ENCODE data around the gene PGRMC2.
A peak's percentile ranks its signal among the peaks of the same experiment; 100 is the strongest.

The PGRMC2 gene

GRCh38 chr4:128241981-128242380 lies 45.6 kb downstream of the PGRMC2 start:
- no peak for TF ChIP-seq FOXM1 (IDR thresholded peaks at IDR 0.05; ENCODE audit: borderline replicate concordance, low read depth)
- no peak for TF ChIP-seq TAF1 (IDR thresholded peaks at IDR 0.05; ENCODE audit: low read depth)
- no peak for TF ChIP-seq CEBPB (IDR thresholded peaks at IDR 0.05)
- no peak for TF ChIP-seq CREB1 (IDR thresholded peaks at IDR 0.05; ENCODE audit: low read depth)
- TF ChIP-seq REST (IDR thresholded peaks at IDR 0.05; ENCODE audit: low read depth): no peak
- TF ChIP-seq TEAD4 (IDR thresholded peaks at IDR 0.05): no peak
- no peak for TF ChIP-seq NFIC (IDR thresholded peaks at IDR 0.05)
- TF ChIP-seq EGR1 (IDR thresholded peaks at IDR 0.05): no peak
- no peak for TF ChIP-seq RAD21 (IDR thresholded peaks at IDR 0.05; ENCODE audit: low read depth)
- no peak for TF ChIP-seq ZBTB7A (IDR thresholded peaks at IDR 0.05; ENCODE audit: low read depth)

GRCh38 chr4:128241425-128241913 lies 46.1 kb downstream of the PGRMC2 start:
- TF ChIP-seq NFIC (IDR thresholded peaks at IDR 0.05): 0 out of 2 replicates have a peak, but pooled peaks have one; percentile 7
- no peak for TF ChIP-seq ZBTB7A (IDR thresholded peaks at IDR 0.05; ENCODE audit: low read depth)

GRCh38 chr4:128241019-128241418 lies 46.6 kb downstream of the PGRMC2 start:
- TF ChIP-seq YY1 (IDR thresholded peaks at IDR 0.05; ENCODE audit: low read depth): no peak
- TF ChIP-seq RAD21 (IDR thresholded peaks at IDR 0.05; ENCODE audit: low read depth): no peak
- TF ChIP-seq CEBPB (IDR thresholded peaks at IDR 0.05): no peak
- TF ChIP-seq TAF1 (IDR thresholded peaks at IDR 0.05; ENCODE audit: low read depth): no peak
- no peak for TF ChIP-seq FOXM1 (IDR thresholded peaks at IDR 0.05; ENCODE audit: borderline replicate concordance, low read depth)
- no peak for TF ChIP-seq EGR1 (IDR thresholded peaks at IDR 0.05)
- no peak for TF ChIP-seq MAX (IDR thresholded peaks at IDR 0.05)

GRCh38 chr4:128234836-128235235 lies 52.8 kb downstream of the PGRMC2 start:
- TF ChIP-seq CREB1 (IDR thresholded peaks at IDR 0.05; ENCODE audit: low read depth): no peak
- no peak for TF ChIP-seq EGR1 (IDR thresholded peaks at IDR 0.05)
- TF ChIP-seq TEAD4 (IDR thresholded peaks at IDR 0.05): no peak
- no peak for TF ChIP-seq USF1 (IDR thresholded peaks at IDR 0.05)
- no peak for TF ChIP-seq ZBTB7A (IDR thresholded peaks at IDR 0.05; ENCODE audit: low read depth)
- no peak for TF ChIP-seq NFIC (IDR thresholded peaks at IDR 0.05)
- no peak for TF ChIP-seq TCF12 (IDR thresholded peaks at IDR 0.05; ENCODE audit: low read depth)
- no peak for TF ChIP-seq MAX (IDR thresholded peaks at IDR 0.05)
- TF ChIP-seq RAD21 (IDR thresholded peaks at IDR 0.05; ENCODE audit: low read depth): no peak
- no peak for TF ChIP-seq FOXM1 (IDR thresholded peaks at IDR 0.05; ENCODE audit: borderline replicate concordance, low read depth)
- no peak for TF ChIP-seq REST (IDR thresholded peaks at IDR 0.05; ENCODE audit: low read depth)
- TF ChIP-seq CEBPB (IDR thresholded peaks at IDR 0.05): no peak
- TF ChIP-seq YY1 (IDR thresholded peaks at IDR 0.05; ENCODE audit: low read depth): no peak
- no peak for TF ChIP-seq EP300 (IDR thresholded peaks at IDR 0.05; ENCODE audit: borderline replicate concordance)

GRCh38 chr4:128232719-128233118 lies 54.9 kb downstream of the PGRMC2 start:
- TF ChIP-seq EGR1 (IDR thresholded peaks at IDR 0.05) (no peak), YY1 (IDR thresholded peaks at IDR 0.05; ENCODE audit: low read depth) (no peak), FOXM1 (IDR thresholded peaks at IDR 0.05; ENCODE audit: borderline replicate concordance, low read depth) (no peak), TAF1 (IDR thresholded peaks at IDR 0.05; ENCODE audit: low read depth) (no peak), USF1 (IDR thresholded peaks at IDR 0.05) (no peak), MAX (IDR thresholded peaks at IDR 0.05) (no peak), ZBTB7A (IDR thresholded peaks at IDR 0.05; ENCODE audit: low read depth) (no peak), CREB1 (IDR thresholded peaks at IDR 0.05; ENCODE audit: low read depth) (no peak), REST (IDR thresholded peaks at IDR 0.05; ENCODE audit: low read depth) (no peak), NFIC (IDR thresholded peaks at IDR 0.05) (no peak), RAD21 (IDR thresholded peaks at IDR 0.05; ENCODE audit: low read depth) (no peak), CEBPB (IDR thresholded peaks at IDR 0.05) (no peak), TEAD4 (IDR thresholded peaks at IDR 0.05) (no peak), TCF12 (IDR thresholded peaks at IDR 0.05; ENCODE audit: low read depth) (no peak), EP300 (IDR thresholded peaks at IDR 0.05; ENCODE audit: borderline replicate concordance) (no peak)
